ENCODE results near the gene CACNA1C.

Gene CACNA1C

DNA sequence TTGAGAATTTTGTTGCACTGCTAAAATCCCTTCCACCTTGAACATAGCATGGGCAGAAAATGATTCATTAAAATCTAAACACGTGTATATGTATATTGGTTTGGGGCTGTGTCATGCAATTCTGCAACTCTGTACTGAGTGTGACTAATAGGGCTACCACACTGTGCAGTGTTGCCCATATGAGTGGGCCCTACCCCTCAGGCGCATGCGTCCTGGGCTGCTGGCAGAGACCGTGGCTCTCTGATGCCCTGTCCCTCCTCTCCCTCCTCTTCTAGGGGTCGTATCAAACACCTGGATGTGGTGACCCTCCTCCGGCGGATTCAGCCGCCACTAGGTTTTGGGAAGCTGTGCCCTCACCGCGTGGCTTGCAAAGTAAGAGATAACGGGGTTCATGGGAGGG, 613.6 kb downstream of the CACNA1C start:
- TF ChIP-seq, protein P1, sequence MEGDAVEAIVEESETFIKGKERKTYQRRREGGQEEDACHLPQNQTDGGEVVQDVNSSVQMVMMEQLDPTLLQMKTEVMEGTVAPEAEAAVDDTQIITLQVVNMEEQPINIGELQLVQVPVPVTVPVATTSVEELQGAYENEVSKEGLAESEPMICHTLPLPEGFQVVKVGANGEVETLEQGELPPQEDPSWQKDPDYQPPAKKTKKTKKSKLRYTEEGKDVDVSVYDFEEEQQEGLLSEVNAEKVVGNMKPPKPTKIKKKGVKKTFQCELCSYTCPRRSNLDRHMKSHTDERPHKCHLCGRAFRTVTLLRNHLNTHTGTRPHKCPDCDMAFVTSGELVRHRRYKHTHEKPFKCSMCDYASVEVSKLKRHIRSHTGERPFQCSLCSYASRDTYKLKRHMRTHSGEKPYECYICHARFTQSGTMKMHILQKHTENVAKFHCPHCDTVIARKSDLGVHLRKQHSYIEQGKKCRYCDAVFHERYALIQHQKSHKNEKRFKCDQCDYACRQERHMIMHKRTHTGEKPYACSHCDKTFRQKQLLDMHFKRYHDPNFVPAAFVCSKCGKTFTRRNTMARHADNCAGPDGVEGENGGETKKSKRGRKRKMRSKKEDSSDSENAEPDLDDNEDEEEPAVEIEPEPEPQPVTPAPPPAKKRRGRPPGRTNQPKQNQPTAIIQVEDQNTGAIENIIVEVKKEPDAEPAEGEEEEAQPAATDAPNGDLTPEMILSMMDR (IDR thresholded peaks at IDR 0.05; ENCODE audit: borderline replicate concordance, control extremely low read depth, extremely low read depth, insufficient read depth, missing control alignments): no peak
- in situ Hi-C loops (cut with MboI; ENCODE audit: low sequenced_read_pairs, unreplicated experiment): no loop called here
- DNase-seq (ENCODE audit: low spot score): no peak

DNA sequence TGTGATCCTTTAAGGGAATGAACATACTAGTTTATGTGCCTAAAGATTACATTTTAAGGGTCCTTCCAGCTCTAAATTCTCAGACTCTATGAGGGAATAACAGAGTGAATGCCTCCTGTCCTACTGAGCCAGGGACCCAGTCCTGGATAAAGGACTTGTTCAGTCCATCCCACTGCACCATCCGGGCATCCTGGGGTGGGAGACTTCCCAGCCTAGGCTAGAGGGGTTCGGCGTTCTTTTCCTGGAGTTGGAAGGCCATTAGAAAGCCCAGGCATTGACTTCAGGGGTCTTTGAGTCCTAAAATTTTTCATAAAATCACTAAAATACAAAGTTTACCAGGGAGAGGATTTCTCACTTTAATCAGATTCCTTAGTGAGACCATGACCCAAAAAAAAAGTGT, 614.1 kb downstream of the CACNA1C start:
- no peak for DNase-seq (ENCODE audit: low spot score)
- TF ChIP-seq, protein P1 (IDR thresholded peaks at IDR 0.05; ENCODE audit: borderline replicate concordance, control extremely low read depth, extremely low read depth, insufficient read depth, missing control alignments): no peak
- in situ Hi-C loops (cut with MboI; ENCODE audit: low sequenced_read_pairs, unreplicated experiment): no loop called here

DNA sequence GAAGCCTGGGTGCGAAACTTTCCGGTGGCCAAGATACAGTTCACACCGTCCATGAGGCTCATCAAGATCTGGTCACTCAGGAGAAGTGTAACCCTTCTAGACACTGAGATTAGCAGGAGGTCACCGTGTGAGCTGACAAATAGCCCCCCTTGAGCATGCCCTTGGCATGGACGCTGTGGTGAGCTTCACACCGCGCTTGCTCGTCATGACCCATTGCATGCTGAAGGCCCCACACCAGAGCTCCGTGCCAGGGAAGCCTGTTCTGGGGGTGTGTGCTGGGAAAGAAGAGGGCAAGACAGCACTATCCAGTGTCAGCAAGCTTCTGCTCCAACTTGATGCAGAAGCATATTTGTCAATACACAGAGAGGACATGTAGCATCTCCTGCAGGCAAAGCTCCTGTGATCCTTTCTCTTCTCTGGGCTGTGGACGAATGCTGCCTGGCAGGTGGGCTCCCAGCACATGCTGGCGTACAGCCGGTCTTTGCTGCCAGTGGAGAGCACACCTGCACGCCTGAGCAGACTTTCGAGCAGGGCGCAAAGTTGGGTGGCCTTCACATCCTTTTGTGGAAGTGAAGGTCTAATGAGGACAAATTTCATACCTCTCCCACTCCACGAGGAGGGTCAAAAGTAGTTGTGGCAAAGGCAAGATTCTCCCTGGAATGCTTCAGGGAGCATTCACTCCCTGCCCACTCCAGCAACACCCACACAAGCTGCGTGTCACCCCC, 615.1 kb downstream of the CACNA1C start:
- TF ChIP-seq, protein P1 (IDR thresholded peaks at IDR 0.05; ENCODE audit: borderline replicate concordance, control extremely low read depth, extremely low read depth, insufficient read depth, missing control alignments): no peak
- no peak for DNase-seq (ENCODE audit: low spot score)
- in situ Hi-C loops (cut with MboI; ENCODE audit: low sequenced_read_pairs, unreplicated experiment): no loop called here

- no peak for DNase-seq (ENCODE audit: low spot score)
- TF ChIP-seq, protein P1 (IDR thresholded peaks at IDR 0.05; ENCODE audit: borderline replicate concordance, control extremely low read depth, extremely low read depth, insufficient read depth, missing control alignments): no peak
- in situ Hi-C loops (cut with MboI; ENCODE audit: low sequenced_read_pairs, unreplicated experiment): no loop called here
Measured at GRCh38 chr12:2668816-2669215, 616.0 kb downstream of the CACNA1C start.

- TF ChIP-seq, protein P1 (IDR thresholded peaks at IDR 0.05; ENCODE audit: borderline replicate concordance, control extremely low read depth, extremely low read depth, insufficient read depth, missing control alignments): no peak
- DNase-seq (ENCODE audit: low spot score): no peak
- in situ Hi-C loops (cut with MboI; ENCODE audit: low sequenced_read_pairs, unreplicated experiment): no loop called here
Measured at GRCh38 chr12:2669560-2669959, 616.8 kb downstream of the CACNA1C start.

- in situ Hi-C loops (cut with MboI; ENCODE audit: low sequenced_read_pairs, unreplicated experiment): no loop called here
- TF ChIP-seq, protein P1 (IDR thresholded peaks at IDR 0.05; ENCODE audit: borderline replicate concordance, control extremely low read depth, extremely low read depth, insufficient read depth, missing control alignments): no peak
- no peak for DNase-seq (ENCODE audit: low spot score)
Measured at GRCh38 chr12:2672863-2673262, 620.1 kb downstream of the CACNA1C start.
